Neuronal stem cell (in vitro differentiated cells): ENCODE data around the gene RAD9A.
A peak's percentile ranks its signal among the peaks of the same experiment; 100 is the strongest.

Source experiments
- DNase-seq: peaks from one replicate; pipeline ENCODE4 v3.0.0-alpha.2; 2013; ENCODE audit warnings: low spot score
- H2AFZ ChIP-seq: one replicate; pipeline ENCODE4 v1.6.1; 2013; ENCODE audit warnings: mild to moderate bottlenecking, low read length, inconsistent platforms
- H2AK5ac ChIP-seq: 2 replicates; pipeline ENCODE4 v1.6.1; 2013; ENCODE audit warnings: low read depth, mild to moderate bottlenecking, inconsistent platforms, low read length, moderate library complexity, mixed read lengths
- H2BK120ac ChIP-seq: 2 replicates; pipeline ENCODE4 v1.6.1; 2013; ENCODE audit warnings: low read depth, mild to moderate bottlenecking, inconsistent platforms, low read length, moderate library complexity, mixed read lengths
- H2BK12ac ChIP-seq: one replicate; pipeline ENCODE4 v1.6.1; 2013; ENCODE audit warnings: low read length, inconsistent platforms
- H2BK15ac ChIP-seq: 2 replicates; pipeline ENCODE4 v1.6.1; 2013; ENCODE audit warnings: mild to moderate bottlenecking, low read length, inconsistent platforms, mixed read lengths
- H2BK5ac ChIP-seq: one replicate; pipeline ENCODE4 v1.6.1; 2013; ENCODE audit warnings: inconsistent platforms, mild to moderate bottlenecking, low read length, moderate library complexity
- H3K14ac ChIP-seq: one replicate; pipeline ENCODE4 v1.6.1; 2013; ENCODE audit warnings: low read length, inconsistent platforms
- H3K18ac ChIP-seq: 2 replicates; pipeline ENCODE4 v1.6.1; 2013; ENCODE audit warnings: low read length, inconsistent platforms
- H3K23ac ChIP-seq: 2 replicates; pipeline ENCODE4 v1.6.1; 2013; ENCODE audit warnings: low read depth, mild to moderate bottlenecking, mixed read lengths, low read length, inconsistent platforms; ENCODE audit not compliant: poor library complexity
- H3K27ac ChIP-seq: replicated peaks from 3 replicates; pipeline ENCODE4 v1.5.1; 2013; ENCODE audit warnings: low read length, inconsistent platforms
- H3K27me3 ChIP-seq, 3 experiments: 2 replicates each; pipeline ENCODE4 v1.6.1; 2013; ENCODE audit warnings: low read length in 3 of 3, mild to moderate bottlenecking in 2 of 3, inconsistent platforms in 1 of 3, low read depth in 1 of 3, mixed read lengths in 1 of 3, moderate library complexity in 1 of 3; ENCODE audit not compliant: control insufficient read depth in 3 of 3, insufficient read depth in 3 of 3
- H3K36me3 ChIP-seq, 2 donors: replicated peaks in 1 of 2; 2 replicates each; pipeline ENCODE4 v1.6.1; 2013; ENCODE audit warnings: low read length in 2 of 2; ENCODE audit not compliant: control insufficient read depth in 2 of 2, insufficient read depth in 2 of 2
- H3K4ac ChIP-seq: 2 replicates; pipeline ENCODE4 v1.6.1; 2013; ENCODE audit warnings: inconsistent platforms, mild to moderate bottlenecking, low read length, moderate library complexity
- H3K4me1 ChIP-seq, 2 donors: 1 replicate in 1 of 2; 2 replicates in 1 of 2; pipeline ENCODE4 v1.6.1; 2013; ENCODE audit warnings: low read length in 2 of 2, low read depth in 1 of 2; ENCODE audit not compliant: control insufficient read depth in 2 of 2, insufficient read depth in 1 of 2
- H3K4me2 ChIP-seq: one replicate; pipeline ENCODE4 v1.6.1; 2013; ENCODE audit warnings: mild to moderate bottlenecking, low read length, inconsistent platforms; ENCODE audit not compliant: insufficient read depth, poor library complexity, severe bottlenecking
- H3K4me3 ChIP-seq, 2 donors: 2 replicates each; pipeline ENCODE4 v1.5.1; 2013; ENCODE audit warnings: low read length in 2 of 2, mild to moderate bottlenecking in 2 of 2, inconsistent platforms in 1 of 2, moderate library complexity in 1 of 2
- H3K79me1 ChIP-seq: one replicate; pipeline ENCODE4 v1.6.1; 2013; ENCODE audit warnings: low read depth, mild to moderate bottlenecking, inconsistent platforms, low read length, moderate library complexity
- H3K9ac ChIP-seq: one replicate; pipeline ENCODE4 v1.6.1; 2013; ENCODE audit warnings: mild to moderate bottlenecking, low read depth, low read length, inconsistent platforms; ENCODE audit not compliant: poor library complexity
- H3K9me3 ChIP-seq, 2 donors: replicated peaks in 1 of 2; 2 replicates each; pipeline versions ENCODE3 to v1.6.1; 2013; ENCODE audit warnings: low read length in 2 of 2, mild to moderate bottlenecking in 2 of 2, inconsistent platforms in 1 of 2, low read depth in 1 of 2, mixed read lengths in 1 of 2, moderate library complexity in 1 of 2; ENCODE audit not compliant: control insufficient read depth in 2 of 2, insufficient read depth in 1 of 2
- H4K8ac ChIP-seq: one replicate; pipeline ENCODE4 v1.6.1; 2013; ENCODE audit warnings: low read depth, mild to moderate bottlenecking, inconsistent platforms, low read length, moderate library complexity
- H4K91ac ChIP-seq: one replicate; pipeline ENCODE4 v1.6.1; 2013; ENCODE audit warnings: low read length, low read depth, mild to moderate bottlenecking, inconsistent platforms; ENCODE audit not compliant: poor library complexity
- WGBS, 2 donors: extraction: QIAGEN DNeasy Blood & Tissue Kit; methylation state at CpG; one replicate each; pipeline ENCODE4 v1.1.7; 2013; ENCODE audit warnings: missing lambda C conversion rate in 2 of 2, mixed read lengths in 1 of 2; ENCODE audit not compliant: insufficient read length in 2 of 2, insufficient replicate concordance in 1 of 2; ENCODE audit errors: extremely low coverage in 2 of 2; 5-methylcytosine and 5-hydroxymethylcytosine counted together

The RAD9A gene

GRCh38 chr11:67397536-67397935, 5.8 kb downstream of the RAD9A start:
- Histone ChIP-seq H3K4ac (no peak overlapping the region), H3K79me1 (peaks cover 17% of the 10 kb centered on the region), H3K9me3 (no peaks in the 10 kb centered on the region), H3K14ac (no peak overlapping the region), H2BK15ac (no peak overlapping the region), H2AFZ (no peak overlapping the region), H3K27ac (no peak overlapping the region), H3K4me1 (peaks cover 13 to 16% of the 10 kb centered on the region in 2 donors), H3K23ac (no peak overlapping the region), H4K91ac (no peak overlapping the region), H2BK12ac (no peak overlapping the region), H2BK5ac (no peak overlapping the region), H3K9ac (no peak overlapping the region), H2AK5ac (no peak overlapping the region), H3K4me3 (no peak overlapping the region), H2BK120ac (no peak overlapping the region), H3K18ac (no peak overlapping the region), H3K36me3 (peaks cover 48 to 72% of the 10 kb centered on the region in 2 donors), H3K27me3 (no peaks in the 10 kb centered on the region), H4K8ac (no peak overlapping the region), H3K4me2 (no peak overlapping the region)
- no peak for DNase-seq
- no CpG with 5 or more reads among the region's 6 CpGs for WGBS, 2 donors

- no peaks in the 10 kb centered on the region for H3K9me3 ChIP-seq
- H2AFZ ChIP-seq: no peak overlapping the region
- no peak overlapping the region for H3K9ac ChIP-seq
- H4K91ac ChIP-seq: no peak overlapping the region
- no peak overlapping the region for H4K8ac ChIP-seq
- no peak overlapping the region for H2BK12ac ChIP-seq
- no peak for DNase-seq
- no peaks in the 10 kb centered on the region for H3K27me3 ChIP-seq
- peaks cover 48 to 71% of the 10 kb centered on the region in 2 donors for H3K36me3 ChIP-seq
- H3K4ac ChIP-seq: no peak overlapping the region
- H3K23ac ChIP-seq: no peak overlapping the region
- H3K27ac ChIP-seq: no peak overlapping the region
- no peak overlapping the region for H2BK5ac ChIP-seq
- no peak overlapping the region for H3K4me3 ChIP-seq
- no peak overlapping the region for H3K14ac ChIP-seq
- no peak overlapping the region for H3K18ac ChIP-seq
- no peak overlapping the region for H2AK5ac ChIP-seq
- no peak overlapping the region for H3K4me2 ChIP-seq
- no peak overlapping the region for H2BK120ac ChIP-seq
- peaks cover 15% of the 10 kb centered on the region for H3K79me1 ChIP-seq
- peaks cover 10 to 16% of the 10 kb centered on the region in 2 donors for H3K4me1 ChIP-seq
- no CpG with 5 or more reads among the region's 24 CpGs for WGBS, 2 donors
- no peak overlapping the region for H2BK15ac ChIP-seq
Measured at GRCh38 chr11:67397986-67398660, 6.3 kb downstream of the RAD9A start.

- Histone ChIP-seq H2BK15ac (no peak overlapping the region), H3K4me2 (no peak overlapping the region), H4K91ac (no peak overlapping the region), H3K14ac (no peak overlapping the region), H4K8ac (no peak overlapping the region), H3K27me3 (no peaks in the 10 kb centered on the region), H3K4ac (no peak overlapping the region), H3K9ac (no peak overlapping the region), H3K4me1 (peaks cover 10 to 23% of the 10 kb centered on the region in 2 donors), H3K9me3 (no peaks in the 10 kb centered on the region), H3K4me3 (peak overlapping the region in 1 of 2 donors; percentile 16), H3K79me1 (peaks cover 15% of the 10 kb centered on the region), H3K23ac (peak overlapping the region; percentile 35), H2BK12ac (no peak overlapping the region), H2BK5ac (no peak overlapping the region), H3K27ac (no peak overlapping the region), H2BK120ac (no peak overlapping the region), H2AFZ (no peak overlapping the region), H3K18ac (no peak overlapping the region), H3K36me3 (peaks cover 44 to 64% of the 10 kb centered on the region in 2 donors), H2AK5ac (no peak overlapping the region)
- no peak for DNase-seq
- no CpG with 5 or more reads among the region's 31 CpGs for WGBS, 2 donors
Measured at GRCh38 chr11:67398661-67399563, 7.1 kb downstream of the RAD9A start.
